ENCODE results near the gene ZNF718. TPM values are rescaled to one million over a fixed set of nuclear protein-coding genes. Genes with fewer than 3 reads are reported as not detected.
"Not testable (repeated sequence)": the region's sequence is repeated elsewhere in the genome, so short reads cannot be mapped to it uniquely, and the experiment has no call there.

The ZNF718 gene
- polyA plus RNA-seq, 3 donors, result 13.2 to 21.0 (median 20.0) TPM

DNA sequence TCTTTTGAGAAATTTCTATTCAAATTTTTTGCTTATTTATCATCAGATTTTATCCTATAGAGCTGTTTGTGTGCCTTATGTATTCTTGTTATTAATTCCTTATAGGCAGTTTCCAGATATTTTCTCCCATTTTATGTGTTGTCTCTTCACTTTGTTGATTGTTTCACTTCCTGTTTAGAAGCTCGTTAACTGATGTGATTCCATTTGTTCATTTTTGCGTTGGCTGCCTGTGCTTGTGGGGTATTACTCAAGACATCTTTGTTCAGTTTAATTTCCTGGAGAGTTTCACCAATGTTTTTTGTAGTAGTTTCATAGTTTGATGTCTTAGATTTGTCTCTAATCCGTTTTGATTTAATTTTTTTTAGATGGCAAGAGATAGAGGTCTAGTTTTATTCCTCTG is 14.6 kb downstream of the ZNF718 start:
- no peak for DNase-seq (ENCODE audit: extremely low read depth in 1 of 11, low read depth in 9 of 11, low spot score in 4 of 11)

DNA sequence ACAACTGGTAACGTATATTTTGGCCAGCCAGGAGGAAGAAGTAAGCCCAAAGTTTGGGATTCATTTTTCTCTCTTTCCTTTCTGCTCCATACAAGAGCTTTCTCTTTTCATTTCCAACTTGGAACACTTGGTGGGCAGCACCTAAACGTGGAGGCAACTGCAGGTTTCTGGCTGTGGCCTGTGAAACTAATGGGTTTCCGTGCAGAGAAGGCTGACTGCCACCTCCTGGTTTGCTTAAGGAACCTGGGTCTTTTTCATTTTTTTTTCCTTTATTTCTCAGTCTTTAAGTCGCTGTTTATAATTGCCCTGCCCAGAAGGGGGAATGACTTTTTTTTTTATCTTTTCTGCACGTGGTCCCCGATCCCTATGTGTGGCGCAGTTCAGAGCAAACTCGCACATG is 15.4 kb downstream of the ZNF718 start:
- no peak for DNase-seq (ENCODE audit: extremely low read depth in 1 of 11, low read depth in 9 of 11, low spot score in 4 of 11)

DNA sequence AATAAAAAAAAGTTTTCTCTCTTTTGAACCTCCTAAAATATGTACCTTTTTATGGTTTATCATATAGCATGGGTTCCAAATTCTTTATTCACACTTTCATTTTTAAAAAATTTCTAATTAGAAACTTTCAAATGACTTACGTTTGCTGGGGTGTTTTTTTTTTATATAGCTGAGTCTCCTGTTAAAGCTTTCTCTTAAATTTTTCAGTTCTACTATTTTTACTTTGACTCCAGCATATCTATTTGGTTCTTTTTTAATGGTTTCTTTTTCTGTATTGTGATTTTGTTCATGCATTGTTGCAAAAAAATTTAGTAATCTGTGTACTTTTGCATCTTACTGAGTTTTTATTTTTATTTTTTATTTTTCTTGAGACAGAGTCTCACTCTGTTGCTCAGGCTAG is 22.3 kb downstream of the ZNF718 start:
- no peak for DNase-seq (ENCODE audit: extremely low read depth in 1 of 11, low read depth in 9 of 11, low spot score in 4 of 11)

DNA sequence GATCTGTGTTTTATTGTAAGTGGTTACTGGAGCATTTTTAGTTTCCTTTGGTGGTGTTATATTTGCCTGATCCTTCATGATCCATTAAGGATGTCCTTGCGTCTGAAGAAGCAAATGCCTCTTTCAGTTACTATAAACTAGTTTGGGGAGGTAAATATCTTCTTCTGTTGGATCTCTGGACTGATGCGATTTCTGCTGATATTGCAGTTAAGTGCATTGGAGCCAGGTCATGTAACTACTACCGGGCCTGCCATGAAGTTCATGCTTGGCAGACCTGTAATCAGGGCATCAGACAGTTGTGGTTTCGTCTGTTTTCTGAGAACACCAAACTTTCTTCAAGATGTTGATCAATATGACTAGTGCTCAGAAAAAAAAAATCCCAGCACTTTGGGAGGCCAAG is 22.9 kb downstream of the ZNF718 start:
- DNase-seq (ENCODE audit: extremely low read depth in 1 of 11, low read depth in 9 of 11, low spot score in 4 of 11), result no peak

DNA sequence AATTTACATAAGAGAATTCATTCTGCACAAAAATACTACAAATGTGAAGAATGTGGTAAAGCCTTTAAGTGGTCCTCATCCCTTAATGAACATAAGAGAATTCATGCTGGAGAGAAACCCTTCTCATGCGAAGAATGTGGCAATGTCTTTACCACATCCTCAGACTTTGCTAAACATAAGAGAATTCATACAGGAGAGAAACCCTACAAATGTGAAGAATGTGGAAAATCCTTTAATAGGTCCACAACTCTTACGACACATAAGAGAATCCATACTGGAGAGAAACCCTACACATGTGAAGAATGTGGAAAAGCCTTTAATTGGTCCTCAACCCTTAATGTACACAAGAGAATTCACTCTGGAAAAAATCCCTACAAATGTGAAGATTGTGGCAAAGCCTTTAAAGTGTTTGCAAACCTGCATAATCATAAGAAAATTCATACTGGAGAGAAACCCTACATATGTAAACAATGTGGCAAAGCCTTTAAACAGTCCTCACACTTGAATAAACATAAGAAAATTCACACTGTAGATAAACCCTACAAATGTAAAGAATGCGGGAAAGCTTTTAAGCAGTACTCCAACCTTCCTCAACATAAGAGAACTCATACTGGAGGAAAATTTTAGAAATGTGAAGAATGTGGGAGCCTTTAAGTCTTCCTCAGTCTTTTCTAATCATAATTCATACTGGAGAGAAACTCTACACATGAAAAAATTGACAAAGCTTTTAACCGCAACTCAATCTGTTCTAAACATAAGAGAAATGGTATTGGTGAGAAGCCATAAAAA is 37.4 kb downstream of the ZNF718 start:
- DNase-seq (ENCODE audit: extremely low read depth in 1 of 11, low read depth in 9 of 11, low spot score in 4 of 11), result no peak

DNA sequence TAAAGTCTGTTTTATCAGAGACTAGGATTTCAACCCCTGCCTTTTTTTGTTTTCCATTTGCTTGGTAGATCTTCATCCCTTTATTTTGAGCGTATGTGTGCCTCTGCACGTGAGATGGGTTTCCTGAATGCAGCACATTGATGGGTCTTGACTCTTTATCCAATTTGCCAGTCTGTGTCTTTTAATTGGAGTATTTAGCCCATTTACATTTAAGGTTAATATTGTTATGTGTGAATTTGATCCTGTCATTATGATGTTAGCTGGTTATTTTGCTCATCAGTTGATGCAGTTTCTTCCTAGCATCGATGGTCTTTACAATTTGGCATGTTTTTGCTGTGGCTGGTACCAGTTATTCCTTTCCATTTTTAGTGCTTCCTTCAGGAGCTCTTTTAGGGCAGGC is 45.3 kb downstream of the ZNF718 start:
- not testable (repeated sequence) for DNase-seq (ENCODE audit: extremely low read depth in 1 of 11, low read depth in 9 of 11, low spot score in 4 of 11)

DNA sequence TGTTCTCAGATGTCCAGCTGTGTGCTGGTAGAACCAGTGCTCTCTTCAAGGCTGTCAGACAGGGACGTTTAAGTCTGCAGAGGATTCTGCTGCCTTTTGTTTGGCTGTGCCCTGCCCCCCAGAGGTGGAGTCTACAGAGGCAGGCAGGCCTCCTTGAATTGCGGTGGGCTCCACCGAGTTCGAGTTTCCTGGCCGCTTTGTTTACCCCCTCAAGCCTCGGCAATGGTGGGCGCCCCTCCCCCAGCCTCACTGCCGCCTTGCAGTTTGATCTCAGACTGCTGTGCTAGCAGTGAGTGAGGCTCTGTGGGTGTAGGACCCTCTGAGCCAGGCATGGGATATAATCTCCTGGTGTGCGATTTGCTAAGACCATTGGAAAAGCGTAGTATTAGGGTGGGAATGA is 47.0 kb downstream of the ZNF718 start:
- not testable (repeated sequence) for DNase-seq (ENCODE audit: extremely low read depth in 1 of 11, low read depth in 9 of 11, low spot score in 4 of 11)

DNA sequence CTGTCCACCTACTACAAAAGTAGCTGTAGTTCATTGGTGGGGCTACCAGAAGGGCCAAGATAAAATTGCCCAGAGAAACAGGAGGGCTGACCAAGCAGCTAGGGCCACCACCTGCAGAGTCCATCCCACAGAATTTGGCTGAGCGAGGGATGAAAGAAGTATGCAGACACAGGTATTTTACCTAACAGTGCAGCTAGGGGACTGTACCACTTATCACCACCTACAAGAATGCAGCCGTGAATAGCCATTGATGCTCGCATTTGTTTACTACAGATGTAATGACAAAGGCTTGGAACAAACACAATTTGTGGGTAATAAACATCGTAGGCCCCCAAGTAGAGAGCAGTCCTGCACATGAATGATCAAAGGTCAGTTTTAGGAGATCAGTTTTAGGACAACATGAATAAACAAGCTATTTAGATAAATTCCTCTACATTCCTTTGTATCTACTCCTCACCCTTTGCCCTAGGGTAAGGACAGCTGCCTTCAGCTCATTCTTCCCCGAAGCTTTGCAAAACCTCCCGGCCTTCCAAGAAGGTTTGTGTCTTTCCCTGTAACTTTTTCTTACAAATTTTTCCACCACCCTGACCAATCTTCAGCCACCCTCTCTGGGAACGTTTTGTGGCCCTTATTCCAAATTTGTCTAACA is 49.5 kb downstream of the ZNF718 start:
- DNase-seq (ENCODE audit: extremely low read depth in 1 of 11, low read depth in 9 of 11, low spot score in 4 of 11), result no peak

DNA sequence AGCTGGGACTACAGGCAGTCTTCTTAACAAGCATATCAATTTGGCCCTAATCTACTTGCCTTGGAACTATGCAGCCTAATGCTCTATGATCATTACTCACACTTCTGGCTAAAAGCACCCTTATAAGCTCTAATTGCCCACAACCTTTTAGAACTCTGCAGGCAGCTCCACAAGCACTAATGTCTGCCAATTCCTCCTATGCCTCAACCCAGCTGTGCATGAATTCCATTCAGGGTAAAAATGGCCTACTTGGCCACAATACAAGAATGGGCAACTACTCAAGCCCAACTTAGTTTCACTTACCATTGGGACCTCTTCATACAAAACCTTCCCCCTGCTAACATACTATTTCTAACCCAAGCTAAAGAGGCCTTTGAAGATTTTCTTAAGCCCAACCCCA is 51.7 kb downstream of the ZNF718 start:
- DNase-seq (ENCODE audit: extremely low read depth in 1 of 11, low read depth in 9 of 11, low spot score in 4 of 11), result no peak

DNA sequence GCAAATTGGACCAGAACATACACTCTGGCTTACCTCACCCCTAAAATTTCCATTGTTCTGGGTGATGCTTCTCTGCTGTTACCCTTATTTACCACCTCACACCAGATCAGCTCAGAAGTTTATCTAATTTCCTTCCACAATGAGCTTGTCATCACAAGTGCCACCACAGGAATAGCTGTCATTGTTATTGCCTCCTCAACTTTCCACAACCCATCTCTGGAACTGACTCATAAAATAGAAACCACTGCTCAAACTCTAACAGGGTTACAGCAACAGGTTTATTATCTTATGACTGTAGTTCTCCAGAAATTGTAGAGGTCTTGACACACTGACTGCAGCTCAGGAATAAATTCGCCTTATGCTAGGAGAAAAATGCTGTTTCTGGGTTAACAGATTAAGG is 52.7 kb downstream of the ZNF718 start:
- DNase-seq (ENCODE audit: extremely low read depth in 1 of 11, low read depth in 9 of 11, low spot score in 4 of 11), result no peak

DNA sequence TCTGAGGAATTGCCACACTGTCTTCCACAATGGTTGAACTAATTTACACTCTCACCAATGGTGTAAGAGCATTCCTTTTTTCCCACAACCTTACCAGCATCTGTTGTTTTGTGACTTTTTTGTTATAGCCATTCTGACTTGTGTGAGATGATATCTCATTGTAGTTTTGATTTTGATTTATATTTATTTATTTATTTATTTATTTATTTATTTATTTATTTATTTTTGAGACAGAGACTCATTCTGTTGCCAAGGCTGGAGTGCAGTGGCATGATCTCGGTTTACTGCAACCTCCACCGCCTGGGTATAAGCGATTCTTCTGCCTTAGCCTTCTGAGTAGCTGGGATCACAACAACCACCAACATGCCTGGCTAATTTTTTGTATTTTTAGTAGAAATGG is 57.9 kb downstream of the ZNF718 start:
- DNase-seq (ENCODE audit: extremely low read depth in 1 of 11, low read depth in 9 of 11, low spot score in 4 of 11), result not testable (repeated sequence)

DNA sequence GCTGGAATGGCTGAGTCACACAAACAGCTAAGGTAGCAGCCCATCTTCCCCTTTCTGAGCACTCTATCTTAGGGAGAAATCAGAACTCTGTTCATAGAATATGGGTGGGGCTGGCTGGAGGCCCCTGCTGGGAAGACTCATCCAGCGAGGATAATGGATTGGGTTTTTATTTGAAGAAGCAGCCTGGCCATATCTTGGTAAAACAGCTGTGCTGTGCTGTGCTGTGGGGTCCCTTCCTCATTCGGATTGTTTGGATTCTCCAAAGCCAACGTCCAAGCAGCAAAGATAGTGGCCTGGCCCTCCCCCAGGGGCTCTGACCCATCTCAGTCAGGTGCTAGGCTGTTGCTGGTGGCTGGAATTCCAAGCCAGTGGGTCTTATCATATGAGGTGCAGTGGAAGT is 63.8 kb downstream of the ZNF718 start:
- DNase-seq (ENCODE audit: extremely low read depth in 1 of 11, low read depth in 9 of 11, low spot score in 4 of 11), result no peak

DNA sequence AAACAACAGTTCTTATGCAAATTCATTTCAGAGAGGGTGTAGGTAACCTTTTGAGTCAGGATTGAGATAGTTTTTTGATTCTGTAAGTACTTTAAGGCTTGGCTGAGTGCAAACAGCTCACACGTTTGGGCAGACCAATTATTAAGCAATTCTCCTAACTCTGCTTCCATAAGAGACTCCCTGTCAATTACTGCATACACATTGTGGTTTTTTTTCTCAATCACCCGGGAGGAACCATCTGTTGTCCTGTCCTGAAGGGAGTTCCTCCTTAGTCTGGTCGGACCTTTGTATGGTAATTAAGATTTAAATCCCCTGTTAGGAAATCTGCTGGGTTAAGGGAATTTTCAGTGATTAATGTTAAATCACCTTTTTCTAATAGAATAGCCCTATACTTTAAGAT is 70.9 kb downstream of the ZNF718 start:
- DNase-seq (ENCODE audit: extremely low read depth in 1 of 11, low read depth in 9 of 11, low spot score in 4 of 11), result not testable (repeated sequence)

DNA sequence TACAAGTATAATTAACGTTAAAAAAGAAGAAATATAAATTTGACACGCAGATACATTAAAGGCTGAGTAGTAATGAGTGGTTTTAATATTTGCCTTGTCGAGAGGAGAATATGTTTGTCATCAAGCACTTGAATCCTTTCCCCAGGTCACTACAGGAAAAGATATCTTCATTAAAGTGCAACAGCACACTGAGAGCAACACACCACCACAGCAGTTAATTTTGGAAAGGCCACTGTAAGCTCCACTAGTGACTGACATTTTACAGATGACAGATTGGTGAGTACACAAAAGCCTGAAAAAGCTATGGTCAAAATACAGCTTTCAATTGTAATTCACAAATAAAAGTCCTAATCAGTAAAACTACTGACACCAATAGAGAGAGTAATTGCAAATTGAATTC is 76.6 kb downstream of the ZNF718 start:
- DNase-seq (ENCODE audit: extremely low read depth in 1 of 11, low read depth in 9 of 11, low spot score in 4 of 11), result no peak

DNA sequence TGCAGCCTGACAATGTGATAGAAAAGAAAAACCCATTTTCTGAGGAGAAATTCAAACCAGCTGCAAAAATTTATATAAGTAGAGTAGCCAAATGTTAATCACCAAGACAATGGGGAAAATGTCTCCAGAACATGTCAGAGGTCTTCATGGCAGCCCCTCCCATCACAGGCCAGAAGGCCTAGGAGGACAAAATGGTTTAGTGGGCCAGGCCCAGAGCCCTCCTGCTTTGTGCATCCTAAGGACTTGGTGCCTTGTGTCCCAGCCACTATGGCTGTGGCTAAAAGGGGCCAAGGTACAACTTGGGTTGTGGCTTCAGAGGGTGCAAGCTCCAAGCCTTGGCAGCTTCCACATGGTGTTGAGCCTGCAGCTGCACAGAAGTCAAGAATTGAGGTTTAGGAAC is 78.5 kb downstream of the ZNF718 start:
- DNase-seq (ENCODE audit: extremely low read depth in 1 of 11, low read depth in 9 of 11, low spot score in 4 of 11), result not testable (repeated sequence)

DNA sequence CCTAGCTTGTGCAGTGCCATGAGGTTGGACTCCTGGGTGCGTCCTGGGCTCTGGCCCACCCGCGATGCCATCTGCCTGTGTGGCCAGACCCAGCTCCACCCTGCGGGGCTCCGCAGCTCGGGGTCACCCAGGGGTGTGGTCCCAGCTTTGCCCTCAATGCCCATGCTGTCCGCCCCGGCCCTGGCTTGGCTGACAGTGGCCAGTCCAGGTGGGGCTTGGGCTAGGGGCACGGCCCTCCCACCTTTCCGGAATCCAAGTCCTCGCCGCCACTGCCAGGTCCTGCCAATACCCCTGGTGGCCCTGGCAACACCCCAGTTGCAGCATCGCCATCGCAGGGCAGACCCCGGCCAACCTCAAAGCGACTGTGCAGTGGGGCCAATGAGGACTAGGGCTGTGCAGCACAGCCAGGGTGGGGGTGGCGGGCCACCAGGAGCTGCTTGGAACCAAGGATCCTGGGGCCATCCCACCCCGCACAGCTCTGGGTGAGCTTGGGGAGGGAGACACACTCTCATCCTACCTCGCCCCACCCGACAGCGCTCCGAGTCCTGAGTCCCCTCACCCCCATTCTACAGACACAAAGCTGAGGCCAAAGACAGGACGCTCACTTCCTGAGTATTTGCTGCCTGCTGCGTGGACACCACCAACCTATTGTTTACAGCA is 80.9 kb downstream of the ZNF718 start:
- DNase-seq (ENCODE audit: extremely low read depth in 1 of 11, low read depth in 9 of 11, low spot score in 4 of 11), result no peak

DNA sequence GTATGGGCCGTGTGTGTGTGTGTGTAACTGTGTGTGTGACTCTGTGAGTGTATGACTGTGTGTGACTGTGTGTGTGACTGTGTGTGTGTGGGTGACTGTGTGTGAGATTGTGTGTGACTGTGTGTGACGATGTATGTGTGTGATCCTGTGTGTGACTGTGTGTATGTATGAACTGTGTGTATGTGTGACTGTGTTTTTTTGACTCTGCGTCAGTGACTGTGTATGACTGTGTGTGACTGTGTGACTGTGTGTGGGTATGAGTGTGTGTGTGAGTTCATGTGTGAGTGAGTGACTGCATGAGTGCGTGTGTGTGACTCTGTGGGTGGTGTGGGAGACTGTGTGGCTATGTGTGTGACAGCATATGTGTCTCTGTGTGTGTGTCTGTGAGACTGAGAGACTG is 81.8 kb downstream of the ZNF718 start:
- no peak for DNase-seq (ENCODE audit: extremely low read depth in 1 of 11, low read depth in 9 of 11, low spot score in 4 of 11)

DNA sequence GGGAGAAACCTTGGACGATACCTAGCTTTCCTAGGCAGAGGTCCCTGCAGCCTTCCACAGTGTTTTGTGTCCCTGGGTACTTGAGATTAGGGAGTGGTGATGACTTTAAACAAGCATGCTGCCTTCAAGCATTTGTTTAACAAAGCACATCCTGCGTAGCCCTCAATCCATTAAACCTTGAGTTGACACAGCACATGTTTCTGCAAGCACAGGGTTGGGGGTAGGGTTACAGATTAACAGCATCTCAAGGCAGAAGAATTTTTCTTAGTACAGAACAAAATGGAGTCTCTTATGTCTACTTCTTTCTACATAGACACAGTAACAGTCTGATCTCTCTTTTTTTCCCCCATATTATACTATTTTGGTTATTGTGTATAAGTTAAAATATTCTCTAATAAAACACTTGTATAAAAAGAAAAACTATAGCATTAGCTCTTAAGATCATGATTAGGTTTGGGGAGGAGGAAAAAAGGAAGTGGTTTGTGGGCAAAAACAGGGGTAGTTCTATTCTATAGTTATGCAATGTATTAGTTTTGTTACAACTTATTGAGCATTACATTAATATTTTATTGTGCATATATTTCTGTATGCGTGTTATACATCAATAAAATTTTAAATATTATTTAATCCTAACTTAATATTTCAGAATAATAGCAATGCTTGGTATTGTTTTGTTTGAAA is 84.3 kb downstream of the ZNF718 start:
- not testable (repeated sequence) for DNase-seq (ENCODE audit: extremely low read depth in 1 of 11, low read depth in 9 of 11, low spot score in 4 of 11)

DNA sequence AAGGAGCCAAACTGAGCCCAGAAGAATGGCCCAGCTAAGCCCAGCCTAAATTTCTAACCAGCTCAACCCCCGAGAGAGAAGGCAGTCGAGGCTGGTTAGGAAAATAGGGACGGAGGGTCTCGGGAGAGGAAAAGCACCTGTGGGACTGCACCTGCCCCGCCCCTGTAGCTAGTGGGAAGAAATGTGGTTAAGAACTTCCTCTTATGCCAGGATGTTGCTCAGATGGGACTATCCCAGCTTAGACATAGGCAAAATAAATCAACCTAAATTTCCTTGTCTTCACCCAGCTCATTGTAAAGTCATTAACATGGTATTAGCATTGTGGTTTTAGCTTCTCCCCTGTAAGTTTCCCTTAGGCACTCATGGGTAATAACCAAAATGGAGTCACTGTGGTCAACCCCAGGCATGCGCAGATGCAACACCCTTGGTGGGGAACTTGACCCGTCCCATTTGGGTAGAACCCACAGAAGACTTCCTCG is 86.8 kb downstream of the ZNF718 start:
- no peak for DNase-seq (ENCODE audit: extremely low read depth in 1 of 11, low read depth in 9 of 11, low spot score in 4 of 11)

Data from renal cortex interstitium (tissue), 11 donors.